ENCODE results near the gene CETP.
"Not testable (repeated sequence)": the region's sequence is repeated elsewhere in the genome, so short reads cannot be mapped to it uniquely, and the experiment has no call there.

The CETP gene

DNA sequence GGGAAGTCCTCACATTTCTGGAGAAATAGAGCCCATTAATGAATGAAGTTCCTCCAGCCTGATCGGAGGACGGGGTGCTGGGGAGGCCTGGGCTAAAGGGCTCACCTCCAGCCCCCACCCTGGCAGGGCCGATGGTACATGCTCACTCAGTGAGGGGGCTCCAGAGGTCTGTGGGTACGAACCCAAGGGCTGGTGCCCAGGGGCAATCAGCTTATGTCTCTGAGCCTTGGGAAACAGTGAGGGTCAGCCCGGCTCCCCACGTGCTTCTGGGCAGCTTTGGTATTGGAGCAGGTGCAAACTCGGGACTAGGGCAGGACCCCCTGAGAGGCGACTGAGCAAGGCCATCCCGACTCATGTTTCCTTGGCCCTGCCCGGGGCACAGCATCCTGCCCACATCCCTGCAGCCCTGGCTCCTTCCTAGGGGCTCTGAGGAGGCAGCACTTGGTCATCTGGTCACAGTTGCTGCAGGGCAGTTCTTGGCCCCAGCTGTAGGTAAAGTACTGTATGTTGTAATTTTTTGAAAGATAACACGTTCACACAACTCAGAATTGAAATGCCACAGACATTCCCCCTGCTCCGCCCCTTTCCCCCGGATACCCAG lies 969 bp upstream of the CETP start:
- DNase-seq, result peak; percentile 9 to 64

DNA sequence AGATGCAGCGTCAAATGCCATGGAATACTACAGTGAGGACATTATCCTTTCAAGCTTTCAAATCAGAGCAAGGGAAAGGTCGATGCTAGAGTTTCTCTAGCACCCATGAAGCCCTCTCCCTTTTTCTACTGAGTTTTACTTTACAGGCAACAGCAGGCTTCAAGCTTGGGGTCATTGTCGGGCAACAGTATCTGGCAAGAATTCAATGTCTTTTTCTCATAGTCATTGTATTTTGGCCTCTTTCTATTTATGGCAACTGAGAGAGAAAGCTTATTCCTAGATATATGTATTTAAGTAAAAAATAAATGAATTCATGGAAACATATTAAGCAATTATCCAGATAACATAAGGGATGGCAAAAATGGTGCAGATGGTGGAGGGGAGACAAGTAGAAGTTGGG lies 364 bp upstream of the CETP start:
- no peak for DNase-seq

DNA sequence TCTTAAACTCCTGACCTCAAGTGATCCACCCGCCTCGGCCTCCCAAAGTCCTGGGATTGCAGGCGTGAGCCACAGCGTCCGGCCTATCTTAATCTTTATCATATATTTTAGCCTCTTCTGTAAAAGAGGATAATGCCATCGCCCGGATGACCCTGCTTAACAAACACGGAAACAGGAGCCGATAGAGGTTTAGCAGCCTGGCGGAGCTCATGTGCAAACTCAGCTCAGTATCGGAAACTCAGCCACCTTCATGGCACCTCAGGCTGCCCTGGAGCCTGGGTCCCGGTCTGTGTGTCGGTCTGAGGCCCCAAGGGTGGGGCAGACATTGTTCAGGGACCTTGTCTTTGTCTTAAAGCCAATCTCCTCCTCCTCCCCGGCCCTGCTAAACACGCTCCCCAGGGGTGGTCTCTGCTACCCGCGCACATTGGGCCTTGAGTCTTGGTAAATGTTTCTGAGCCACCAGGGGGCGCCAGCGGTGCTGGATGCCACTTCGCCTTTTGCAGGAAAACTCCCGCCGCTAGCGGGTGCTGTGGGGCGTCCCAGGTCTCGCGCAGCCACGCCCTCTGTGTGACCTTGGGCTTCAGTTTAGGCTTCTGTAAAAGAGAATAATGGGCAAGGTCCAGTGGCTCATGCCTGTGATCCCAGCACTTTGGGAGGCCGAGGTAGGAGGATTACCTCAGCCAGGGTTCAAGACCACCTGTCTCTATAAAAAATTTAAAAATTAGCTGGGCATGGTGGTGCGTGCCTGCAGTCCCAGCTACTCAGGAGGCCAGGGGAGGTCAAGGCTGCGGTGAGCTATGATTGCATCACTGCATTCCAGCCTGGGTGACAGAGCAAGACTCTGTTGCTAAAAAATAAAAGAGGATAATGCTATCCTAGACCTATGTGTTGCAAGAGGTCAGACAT lies 2.7 kb downstream of the CETP start:
- DNase-seq, result peak; percentile 57 to 79

DNA sequence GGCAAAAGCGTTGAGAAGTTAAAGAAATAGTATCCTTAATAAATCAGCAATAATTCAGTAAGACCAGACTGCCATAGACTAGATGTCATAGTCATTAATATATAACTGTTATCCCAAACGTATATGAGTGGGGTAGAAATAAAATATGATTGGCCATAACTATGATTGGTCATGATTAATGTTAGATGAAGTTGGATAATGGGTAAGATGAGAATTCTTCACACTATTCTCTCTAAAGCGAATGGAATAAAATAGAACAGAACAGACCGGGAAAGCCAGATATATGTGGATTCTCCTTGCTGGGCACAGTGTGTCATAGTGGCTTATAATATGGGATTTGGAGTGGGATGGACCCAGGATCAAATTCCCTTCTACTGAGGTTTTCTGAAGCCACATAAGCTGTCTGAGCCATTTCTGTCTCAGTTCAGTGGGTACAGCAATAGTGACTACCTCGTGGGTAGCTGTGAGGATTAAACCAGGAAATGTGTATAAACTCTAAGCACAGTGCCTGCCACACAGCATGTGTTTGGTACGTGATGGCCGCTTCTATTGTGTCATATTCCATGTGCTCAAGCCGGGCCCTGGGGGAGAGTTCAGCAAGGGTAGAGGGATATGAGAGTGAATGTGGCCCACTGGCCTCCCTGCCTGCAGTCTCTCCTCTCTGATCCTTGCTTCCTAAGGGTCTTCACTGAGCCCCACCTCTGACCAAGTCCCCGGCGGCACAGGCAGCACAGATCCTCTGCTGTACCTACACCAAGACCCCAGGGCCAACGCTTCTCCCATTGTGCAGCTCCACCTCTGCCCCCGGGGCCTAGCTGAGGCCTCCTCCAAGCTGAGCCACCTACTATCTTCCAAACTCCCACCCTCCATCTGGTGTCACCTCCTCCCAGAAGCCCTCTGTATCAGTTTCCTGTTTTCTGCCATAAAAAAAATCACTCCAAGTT lies 3.7 kb downstream of the CETP start:
- no peak for DNase-seq

DNA sequence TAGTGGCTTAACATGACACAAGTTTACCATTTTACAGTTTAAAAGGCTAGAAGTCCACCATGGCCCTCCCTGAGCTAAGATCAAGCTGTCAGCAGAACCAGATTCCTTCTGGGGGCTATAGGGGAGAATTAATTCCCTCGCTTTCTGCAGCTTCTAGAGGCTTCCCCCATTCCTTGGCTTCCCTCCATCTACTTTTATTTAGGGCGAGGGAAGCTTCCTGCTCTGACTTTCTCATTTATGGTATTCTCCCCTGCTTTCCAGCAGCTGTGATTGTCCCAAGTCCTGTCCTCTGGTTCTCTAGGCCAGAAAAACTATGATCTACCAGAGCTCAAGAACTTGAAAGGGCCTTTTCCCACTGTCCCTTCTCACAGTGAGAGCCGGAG lies 4.3 kb downstream of the CETP start:
- no peak for DNase-seq

DNA sequence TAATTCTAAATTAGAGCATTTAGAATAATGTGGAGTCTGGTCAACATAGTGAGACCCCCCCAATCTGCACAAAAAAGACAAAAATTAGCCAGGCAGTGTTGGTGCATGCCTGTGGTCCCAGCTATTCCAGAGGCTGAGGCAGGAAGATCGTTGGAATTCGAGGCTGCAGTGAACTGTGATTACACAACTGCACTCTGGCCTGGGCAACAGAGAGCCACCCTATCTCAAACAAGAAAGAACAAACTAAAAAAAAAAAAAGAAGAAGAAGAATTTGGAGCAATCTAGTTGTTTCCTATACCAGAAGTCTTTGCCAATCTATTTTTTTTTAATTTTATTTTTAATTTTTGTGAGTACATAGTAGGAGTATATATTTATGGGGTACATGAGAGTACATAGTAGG lies 6.0 kb downstream of the CETP start:
- DNase-seq, result no peak

DNA sequence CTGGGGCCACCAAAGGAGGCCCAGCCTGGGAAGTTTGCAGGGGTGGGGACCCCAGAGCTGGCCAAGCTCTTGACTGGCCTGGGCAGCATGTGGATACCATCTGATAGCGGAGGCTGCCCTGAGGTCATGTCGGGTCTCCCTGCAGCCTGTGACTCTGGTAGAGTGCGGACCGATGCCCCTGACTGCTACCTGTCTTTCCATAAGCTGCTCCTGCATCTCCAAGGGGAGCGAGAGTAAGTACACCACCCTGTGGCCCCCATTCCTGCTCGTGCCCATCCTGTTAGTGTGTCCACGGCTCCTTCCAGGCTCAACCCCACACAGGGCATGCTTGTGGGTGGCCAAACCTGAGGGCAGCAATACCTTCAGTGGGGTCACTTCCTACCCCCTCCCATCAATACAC lies 8.0 kb downstream of the CETP start:
- DNase-seq, result no peak

DNA sequence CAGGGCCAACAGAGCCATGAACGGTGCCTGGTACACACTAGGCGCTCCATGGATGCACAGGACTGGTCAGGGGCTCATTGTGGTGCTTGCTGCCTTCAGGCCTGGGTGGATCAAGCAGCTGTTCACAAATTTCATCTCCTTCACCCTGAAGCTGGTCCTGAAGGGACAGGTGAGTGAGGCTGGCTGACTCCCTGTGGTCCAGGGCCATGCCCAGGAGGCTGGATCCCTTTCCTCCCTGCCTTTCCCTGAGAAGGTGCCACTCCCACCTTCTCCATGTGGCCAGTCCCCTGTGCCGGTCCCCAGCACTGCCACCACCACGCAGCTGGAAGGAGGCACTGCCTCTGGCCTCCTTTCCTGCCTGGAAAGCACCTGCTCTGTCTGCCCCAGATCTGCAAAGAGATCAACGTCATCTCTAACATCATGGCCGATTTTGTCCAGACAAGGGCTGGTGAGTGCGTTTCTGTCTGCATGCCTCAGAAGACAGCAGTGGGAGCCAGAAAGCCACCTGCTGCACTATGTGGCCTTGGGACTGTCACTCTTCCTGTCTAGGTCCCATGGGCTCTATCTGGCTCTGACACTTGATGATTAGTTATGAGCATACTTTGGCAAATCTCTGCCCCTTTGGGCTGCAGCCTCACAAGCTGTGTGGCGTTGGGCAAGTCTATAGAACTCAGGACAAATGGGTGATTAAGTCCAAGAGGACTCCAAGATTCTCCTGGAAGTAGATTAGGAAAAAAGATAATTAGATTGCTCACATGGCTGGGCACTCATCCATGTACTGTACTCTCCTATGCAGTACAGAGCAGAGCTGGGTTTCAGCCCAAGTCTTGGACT lies 9.4 kb downstream of the CETP start:
- no peak for DNase-seq

DNA sequence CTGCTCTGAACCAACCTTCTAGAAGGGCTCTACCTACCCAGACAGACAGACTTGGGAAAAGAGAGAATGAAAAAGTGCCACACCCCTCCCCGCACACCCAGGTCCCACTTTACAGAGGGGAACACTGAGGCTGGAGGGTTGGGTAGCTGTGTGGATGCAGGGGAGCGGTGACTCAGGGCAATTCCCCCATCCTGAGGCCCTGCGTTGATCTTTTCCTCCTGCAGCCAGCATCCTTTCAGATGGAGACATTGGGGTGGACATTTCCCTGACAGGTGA lies 10.0 kb downstream of the CETP start:
- DNase-seq, result no peak

DNA sequence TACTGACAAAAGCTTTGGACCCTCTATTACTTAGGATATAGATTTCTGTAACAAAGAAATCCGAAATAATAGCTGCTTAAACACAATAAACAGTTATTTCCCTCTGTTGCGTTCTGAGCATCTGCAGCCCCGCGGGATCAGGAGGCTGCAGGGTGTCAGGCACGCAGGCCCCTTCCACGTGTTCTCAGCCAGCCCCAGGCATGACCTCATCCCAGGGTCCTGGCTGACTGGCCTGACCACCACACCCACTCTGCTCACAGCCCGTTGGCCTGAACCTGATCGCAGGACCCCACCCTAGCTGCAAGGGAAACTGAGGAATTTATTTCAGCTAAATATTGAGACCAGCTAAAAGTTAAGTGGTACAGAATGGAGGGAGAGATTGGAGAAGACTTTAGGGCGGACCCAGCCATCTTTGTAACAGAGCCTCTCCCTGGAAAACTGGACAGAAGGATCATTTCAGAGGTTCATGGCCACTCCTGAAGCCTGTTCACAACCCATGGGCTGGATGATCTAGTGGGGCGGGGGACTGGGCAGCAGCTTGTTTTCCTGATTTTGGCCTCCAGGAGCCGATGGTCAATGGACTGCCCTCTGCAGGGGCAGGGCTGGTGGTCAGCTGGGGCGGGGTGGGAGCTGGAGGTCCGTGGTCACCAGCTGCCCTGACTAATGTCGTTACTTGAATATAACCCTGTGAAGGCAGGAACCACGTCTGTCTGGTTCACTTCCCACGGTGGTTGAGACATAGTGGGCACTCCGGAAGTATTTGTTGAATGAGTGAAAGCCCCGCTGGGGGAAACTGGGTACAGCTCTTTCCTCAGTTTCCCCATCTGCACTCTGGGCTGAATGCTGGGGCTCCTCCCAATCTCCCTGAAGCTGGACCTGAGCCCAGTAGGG lies 10.9 kb downstream of the CETP start:
- no peak for DNase-seq

DNA sequence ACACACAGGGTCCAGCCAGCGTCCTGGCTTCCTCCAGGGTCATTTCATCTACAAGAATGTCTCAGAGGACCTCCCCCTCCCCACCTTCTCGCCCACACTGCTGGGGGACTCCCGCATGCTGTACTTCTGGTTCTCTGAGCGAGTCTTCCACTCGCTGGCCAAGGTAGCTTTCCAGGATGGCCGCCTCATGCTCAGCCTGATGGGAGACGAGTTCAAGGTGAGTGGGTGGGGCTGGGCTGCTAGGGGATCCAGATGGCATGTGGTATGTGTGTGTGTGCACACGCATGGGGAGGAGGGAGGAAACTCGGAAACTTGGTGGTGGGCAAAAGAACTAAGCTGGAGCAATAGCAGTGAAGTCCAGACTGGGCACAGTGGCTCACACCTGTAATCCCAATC lies 11.5 kb downstream of the CETP start:
- no peak for DNase-seq

DNA sequence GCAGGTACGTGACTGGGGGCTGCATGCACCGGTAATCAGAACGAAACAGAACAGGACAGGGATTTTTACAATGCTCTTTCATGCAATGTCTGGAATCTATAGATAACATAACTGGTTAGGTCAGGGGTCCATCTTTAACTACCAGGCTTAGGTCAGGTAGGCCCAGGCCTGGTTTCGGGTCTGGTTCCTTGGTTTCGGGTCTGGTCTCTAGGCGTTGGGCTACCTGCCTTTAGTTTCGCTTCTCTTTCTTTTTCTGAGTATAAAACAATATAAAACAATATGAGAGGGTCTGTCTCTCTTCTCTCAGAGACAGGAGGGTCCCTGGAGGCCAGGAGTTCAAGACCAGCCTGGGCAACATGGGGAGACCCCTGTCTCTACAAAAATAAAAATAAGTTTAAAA lies 12.1 kb downstream of the CETP start:
- not testable (repeated sequence) for DNase-seq

DNA sequence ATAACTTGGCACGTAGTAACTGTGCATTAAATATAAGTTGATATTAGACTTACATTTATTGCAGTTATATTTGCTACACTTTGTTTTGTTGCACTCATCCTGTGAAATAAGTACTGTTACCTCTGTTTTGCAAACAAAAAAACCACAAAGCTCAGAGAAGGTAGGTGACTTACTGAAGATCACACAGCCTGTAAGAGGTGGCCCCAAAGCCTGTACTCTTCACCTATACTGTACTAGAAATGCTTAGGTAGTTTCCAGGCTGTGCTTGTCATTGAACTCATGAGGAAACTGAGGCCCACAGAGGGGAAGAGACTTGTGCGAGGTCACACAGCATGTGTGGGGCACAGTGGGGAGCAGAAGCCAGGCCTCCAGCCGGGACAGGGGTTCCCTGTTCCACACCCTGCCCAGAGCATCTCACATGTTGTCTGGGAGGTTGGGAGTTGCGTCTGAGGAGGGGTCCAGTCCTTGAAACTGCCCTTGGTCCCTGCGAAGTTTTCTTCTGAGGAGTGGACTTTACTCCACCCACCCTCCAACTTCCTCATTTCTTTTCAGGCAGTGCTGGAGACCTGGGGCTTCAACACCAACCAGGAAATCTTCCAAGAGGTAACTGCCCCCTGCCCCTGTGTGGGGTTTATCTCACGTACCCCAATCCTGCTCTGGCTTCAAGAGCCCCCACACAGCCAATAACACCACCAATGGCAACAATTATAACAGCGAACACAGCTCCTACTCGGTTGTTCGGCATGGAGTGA lies 13.0 kb downstream of the CETP start:
- DNase-seq, result no peak

DNA sequence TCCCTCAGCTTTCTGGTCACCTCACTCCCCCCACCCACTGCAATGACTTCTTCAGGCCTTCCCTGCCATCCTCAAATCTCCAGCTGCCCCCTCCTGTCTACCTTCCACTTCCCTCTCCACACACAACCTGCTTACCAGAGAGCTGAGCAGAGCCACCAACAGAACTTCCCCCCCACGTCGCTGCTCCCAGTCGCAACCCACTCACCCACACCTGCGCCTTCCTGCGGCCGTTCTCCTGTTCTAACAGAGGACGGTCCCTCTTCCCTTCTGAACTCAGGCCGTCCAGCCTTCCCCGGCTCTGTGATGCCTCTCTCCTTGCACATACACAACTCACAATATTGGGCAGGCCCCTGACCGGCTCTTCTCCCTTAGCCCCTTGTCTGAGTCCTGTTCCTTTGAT lies 14.0 kb downstream of the CETP start:
- no peak for DNase-seq

DNA sequence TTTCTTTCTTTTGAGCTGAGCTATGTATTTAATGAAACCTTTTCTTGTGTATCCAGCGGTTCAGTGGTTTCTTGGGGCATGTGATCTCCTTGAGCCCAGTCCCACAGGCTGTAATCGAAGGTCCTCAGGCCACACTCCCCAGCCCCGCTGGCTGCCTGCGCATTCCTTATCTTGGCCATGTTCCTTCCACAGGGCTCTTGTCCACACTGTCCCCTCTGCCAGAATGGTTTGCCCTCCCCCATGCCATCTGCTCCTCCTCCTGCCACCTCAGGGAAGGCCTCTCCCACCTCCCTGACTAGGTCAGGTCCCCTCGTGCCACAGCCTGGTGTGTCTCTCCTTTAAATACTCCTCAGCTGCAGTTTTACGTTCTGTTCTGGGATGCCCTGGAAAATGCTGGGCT lies 15.5 kb downstream of the CETP start:
- peak; percentile 40 to 68 for DNase-seq

DNA sequence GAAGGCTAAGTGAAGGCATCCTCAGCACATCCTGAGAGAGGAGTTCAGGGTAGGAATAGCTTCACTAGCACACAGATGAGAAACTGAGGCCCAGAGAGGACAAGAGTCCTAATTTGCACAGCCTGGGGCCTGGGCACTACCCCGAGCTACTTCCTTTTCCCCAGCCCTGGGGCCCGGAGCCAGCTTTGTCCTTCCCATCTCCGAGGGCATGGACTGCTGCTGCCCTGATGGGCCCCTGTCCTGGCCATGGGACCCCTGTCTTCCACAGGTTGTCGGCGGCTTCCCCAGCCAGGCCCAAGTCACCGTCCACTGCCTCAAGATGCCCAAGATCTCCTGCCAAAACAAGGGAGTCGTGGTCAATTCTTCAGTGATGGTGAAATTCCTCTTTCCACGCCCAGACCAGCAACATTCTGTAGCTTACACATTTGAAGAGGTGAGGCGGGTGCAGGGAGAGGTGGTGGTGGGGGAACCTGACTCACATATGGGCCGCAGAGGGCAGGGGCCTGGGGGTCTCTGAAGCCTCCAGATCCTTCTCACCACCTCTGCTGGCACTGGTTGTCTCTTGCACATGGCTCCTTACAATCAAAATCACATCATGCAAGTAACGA lies 16.2 kb downstream of the CETP start:
- DNase-seq, result no peak

DNA sequence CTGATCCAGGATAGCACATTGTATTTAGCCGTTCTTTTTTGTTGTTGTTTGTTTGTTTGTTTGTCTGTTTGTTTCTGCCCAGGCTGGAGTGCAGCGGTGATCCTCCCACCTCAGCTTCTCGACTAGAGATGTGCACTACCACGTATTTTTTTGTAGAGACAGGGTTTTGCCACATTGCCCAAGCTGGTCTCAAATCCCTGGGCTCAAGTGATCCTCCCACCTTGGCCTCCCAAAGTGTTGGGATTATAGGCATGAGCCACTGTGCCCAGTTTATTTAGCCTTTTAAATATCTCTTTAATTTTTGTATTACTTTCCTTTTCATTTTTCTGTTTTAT lies 18.4 kb downstream of the CETP start:
- DNase-seq, result no peak

DNA sequence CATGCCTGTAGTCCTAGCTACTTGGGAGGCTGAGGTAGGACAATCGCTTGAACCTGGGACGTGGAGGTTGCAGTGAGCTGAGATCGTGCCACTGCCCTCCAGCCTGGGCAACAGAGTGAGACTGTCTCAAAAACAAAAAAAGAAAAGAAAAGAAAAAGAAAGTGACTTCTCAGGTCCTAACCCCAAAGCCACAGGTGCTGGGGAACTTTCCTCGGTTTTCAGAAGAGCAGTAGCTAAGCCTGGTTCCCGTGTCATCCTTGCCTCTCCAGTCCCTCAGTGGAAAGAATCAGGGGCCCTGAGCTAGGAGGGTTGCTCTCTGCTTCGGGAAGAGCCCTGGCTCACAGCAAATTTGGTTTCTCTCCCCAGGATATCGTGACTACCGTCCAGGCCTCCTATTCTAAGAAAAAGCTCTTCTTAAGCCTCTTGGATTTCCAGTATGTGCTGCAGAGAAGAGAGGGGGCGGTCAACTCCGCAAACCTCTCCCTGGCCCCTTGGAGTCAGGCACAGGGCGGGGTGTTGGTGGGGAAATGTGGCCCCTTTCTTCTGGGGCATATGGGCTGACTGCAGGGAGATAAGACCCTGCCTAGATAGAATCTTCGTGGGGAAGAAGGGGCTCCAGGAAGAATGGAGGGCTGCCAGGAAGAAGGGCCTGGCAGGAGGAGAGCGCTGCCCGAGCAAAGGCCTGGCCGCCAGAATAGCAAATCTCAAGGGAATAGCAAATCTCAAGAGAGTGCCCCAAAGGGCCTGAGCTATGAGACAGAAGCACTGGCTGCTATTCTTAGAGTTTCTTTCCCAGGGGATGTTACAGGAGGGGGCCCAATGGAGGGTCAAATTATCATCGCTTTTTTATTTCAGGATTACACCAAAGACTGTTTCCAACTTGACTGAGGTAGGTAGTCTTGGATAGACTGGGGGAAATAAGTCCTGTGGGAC lies 19.3 kb downstream of the CETP start:
- peak in 1 of 2 experiments; percentile 30 for DNase-seq

DNA sequence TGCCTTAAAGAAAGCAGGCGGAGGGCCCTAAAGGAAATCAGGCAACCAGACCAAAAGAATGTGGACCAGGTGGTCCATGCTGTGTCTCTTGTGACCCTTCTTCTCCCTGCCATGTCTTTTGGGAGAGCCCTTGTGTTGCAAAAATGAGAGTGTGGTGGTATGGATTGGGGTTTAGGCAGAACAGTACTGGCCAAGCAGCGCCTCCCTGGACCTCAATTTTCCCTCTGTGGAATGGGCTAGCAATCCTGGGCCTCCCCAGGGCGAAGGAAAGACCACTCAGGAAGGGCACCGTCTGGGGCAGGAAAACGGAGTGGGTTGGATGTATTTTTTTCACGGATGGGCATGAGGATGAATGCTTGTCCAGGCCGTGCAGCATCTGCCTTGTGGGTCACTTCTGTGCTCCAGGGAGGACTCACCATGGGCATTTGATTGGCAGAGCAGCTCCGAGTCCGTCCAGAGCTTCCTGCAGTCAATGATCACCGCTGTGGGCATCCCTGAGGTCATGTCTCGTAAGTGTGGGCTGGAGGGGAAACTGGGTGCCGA lies 20.1 kb downstream of the CETP start:
- DNase-seq, result no peak

All from NCI-H524 (cell line).